GM12878 (cell line): ENCODE measurements around the gene REPS1. TPM values are rescaled to one million over a fixed set of nuclear protein-coding genes. Genes with fewer than 3 reads are reported as not detected.

Experiments
- BHLHE40 ChIP-seq, 2 experiments: fragments of 450-650 bp in 1 of 2; IDR thresholded peaks; 2 replicates each; pipeline ENCODE4 v1.6.1; 2011 to 2017; ENCODE audit warnings: low read depth in 2 of 2, borderline replicate concordance in 1 of 2, improper control_type of control experiment in 1 of 2, low read length in 1 of 2, mild to moderate bottlenecking in 1 of 2
- ETV6 ChIP-seq, 2 experiments: fragments of 450-650 bp in 1 of 2; IDR thresholded peaks in 1 of 2; conservative IDR thresholded peaks in 1 of 2; 2 replicates each; pipeline ENCODE4 v1.6.1; 2014; ENCODE audit warnings: antibody characterized with exemption in 1 of 2, borderline replicate concordance in 1 of 2, low read depth in 1 of 2, mild to moderate bottlenecking in 1 of 2, moderate library complexity in 1 of 2
- IRF3 ChIP-seq: fragments of 450-650 bp; IDR thresholded peaks from 2 replicates; pipeline ENCODE4 v1.6.1; 2014; ENCODE audit warnings: mild to moderate bottlenecking
- IRF5 ChIP-seq: fragments of 450-650 bp; IDR thresholded peaks from 2 replicates; pipeline ENCODE4 v1.6.1; 2017; ENCODE audit warnings: borderline replicate concordance
- LARP7 ChIP-seq: fragments of 450-650 bp; IDR thresholded peaks from 2 replicates; pipeline ENCODE4 v1.6.1; 2017; ENCODE audit warnings: mild to moderate bottlenecking
- MEF2B ChIP-seq: fragments of 450-650 bp; IDR thresholded peaks from 2 replicates; pipeline ENCODE4 v1.6.1; 2018; ENCODE audit warnings: mild to moderate bottlenecking, moderate library complexity; ENCODE audit not compliant: partially characterized antibody, poor library complexity, severe bottlenecking
- RUNX3 ChIP-seq: IDR thresholded peaks from 2 replicates; pipeline ENCODE4 v1.6.1; 2012; ENCODE audit warnings: low read length, inconsistent platforms
- SIN3A ChIP-seq: IDR thresholded peaks from 2 replicates; pipeline ENCODE4 v1.6.1; 2012; ENCODE audit warnings: low read depth, low read length, improper control_type of control experiment
- USF2 ChIP-seq: IDR thresholded peaks from 2 replicates; pipeline ENCODE4 v1.6.1; 2011; ENCODE audit warnings: low read depth, low read length, improper control_type of control experiment, borderline replicate concordance
- ZNF384 ChIP-seq: IDR thresholded peaks from 2 replicates; pipeline ENCODE4 v1.6.1; 2012; ENCODE audit warnings: low read depth, mild to moderate bottlenecking, low read length, improper control_type of control experiment, borderline replicate concordance
- polyA plus RNA-seq, 11 experiments: library from polyadenylated mRNA; depleted of rRNA in 4 of 11; unstranded in 6 of 11; stranded (reverse) in 5 of 11; fragments of >200 nt; fragmentation: Nextera tagmentation in 4 of 11; fragmentation: Illumina TruSeq in 1 of 11; extraction: Ambion mirVana in 4 of 11; extraction: Trizol in 1 of 11; gene quantifications; 1 replicate in 1 of 11; 2 replicates in 10 of 11; pipeline versions ENCODE4 v1.2.1 to v1.2.3, GENCODE V29; 2011 to 2016; ENCODE audit warnings: inconsistent platforms in 2 of 11, missing spikeins in 2 of 11, low read depth in 1 of 11
- total RNA-seq, 4 experiments: library from RNA; depleted of rRNA in 3 of 4; stranded (reverse); fragments of >200 nt in 3 of 4; fragmentation: Illumina TruSeq in 1 of 4; extraction: Trizol in 1 of 4; gene quantifications; 2 replicates each; pipeline versions ENCODE4 v1.2.1 to v1.2.3, GENCODE V29; 2013 to 2021

The REPS1 gene
- total and polyA plus RNA-seq, 10 of the 15 experiments (the other 5 are each of a cell fraction or from before 2014, with no cell fraction given): 13.7 to 59.3 (median 31.7) TPM

GRCh38 chr6:138953451-138953850 is 34.6 kb downstream of the REPS1 start (continued):
- TF ChIP-seq SIN3A: no peak
- TF ChIP-seq ETV6 (conservative IDR thresholded peaks at IDR 0.05 in 1 of 2, IDR thresholded peaks at IDR 0.05 in 1 of 2; ENCODE audit: borderline replicate concordance in 1 of 2, low read depth in 1 of 2): no peak
- TF ChIP-seq BHLHE40 (IDR thresholded peaks at IDR 0.05; ENCODE audit: borderline replicate concordance in 1 of 2, low read depth in 2 of 2, low read length in 1 of 2): no peak
- TF ChIP-seq ZNF384: 0 out of 2 replicates have a peak, but pooled peaks have one; percentile 32
- TF ChIP-seq LARP7: no peak
- no peak for TF ChIP-seq IRF5
- TF ChIP-seq RUNX3: 0 out of 2 replicates have a peak, but pooled peaks have one; percentile 12
- TF ChIP-seq IRF3: no peak
- no peak for TF ChIP-seq MEF2B
- no peak for TF ChIP-seq USF2
- TF ChIP-seq, all 136 proteins: peak for 4
